Fibroblast of skin of left quadriceps (primary cell): ENCODE data around the gene RNF133.

Experiments
- DNase-seq, 2 experiments: peaks; one replicate each; pipeline ENCODE4 v3.0.0-alpha.2; 2013; ENCODE audit warnings: low read depth in 2 of 2

RNF133 gene, protein sequence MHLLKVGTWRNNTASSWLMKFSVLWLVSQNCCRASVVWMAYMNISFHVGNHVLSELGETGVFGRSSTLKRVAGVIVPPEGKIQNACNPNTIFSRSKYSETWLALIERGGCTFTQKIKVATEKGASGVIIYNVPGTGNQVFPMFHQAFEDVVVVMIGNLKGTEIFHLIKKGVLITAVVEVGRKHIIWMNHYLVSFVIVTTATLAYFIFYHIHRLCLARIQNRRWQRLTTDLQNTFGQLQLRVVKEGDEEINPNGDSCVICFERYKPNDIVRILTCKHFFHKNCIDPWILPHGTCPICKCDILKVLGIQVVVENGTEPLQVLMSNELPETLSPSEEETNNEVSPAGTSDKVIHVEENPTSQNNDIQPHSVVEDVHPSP

DNA sequence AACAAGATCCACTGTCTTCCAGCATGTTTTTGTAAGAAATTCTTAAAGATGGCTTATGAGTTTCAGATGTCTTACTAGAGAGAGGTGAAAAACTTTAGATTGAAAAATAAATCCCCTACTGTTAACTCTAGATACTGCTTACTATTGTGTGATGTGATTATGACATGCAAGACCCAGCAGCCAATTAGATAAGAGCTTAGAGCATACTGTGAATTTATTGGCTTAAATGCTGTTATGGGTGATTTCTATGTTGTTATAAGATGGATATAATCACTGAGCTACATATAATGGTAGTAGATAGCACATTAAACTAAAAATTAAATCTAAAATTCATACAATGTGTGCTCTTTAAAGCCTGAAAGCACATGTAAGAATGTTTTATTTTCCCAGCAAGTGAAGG is at the start of gene RNF133:
TSS of gene RNF133 (minus strand) at position 101 of the 400 bp plus-strand sequence. CDS start 199 bp downstream, outside the sequence.
- no peak for DNase-seq

DNA sequence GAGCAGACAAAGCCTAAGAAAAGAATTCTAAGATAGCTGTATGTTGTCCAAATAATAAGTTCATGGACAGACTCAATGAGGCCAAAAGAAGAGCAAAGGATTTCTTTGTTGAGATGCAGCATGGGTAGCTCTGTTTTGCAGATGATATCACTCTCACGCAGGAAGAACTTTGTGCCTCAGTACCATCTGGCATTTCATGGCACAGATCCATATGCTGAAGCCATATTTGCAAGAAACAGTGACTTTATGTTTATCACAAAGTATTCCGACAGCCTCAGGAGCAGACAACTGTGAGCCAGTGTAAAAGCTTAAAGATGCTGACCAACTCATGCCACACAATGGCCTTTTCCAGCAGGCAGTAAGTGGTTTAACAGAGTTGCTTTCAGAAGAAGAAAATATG is 49.3 kb upstream of the RNF133 start:
- DNase-seq, result no peak

DNA sequence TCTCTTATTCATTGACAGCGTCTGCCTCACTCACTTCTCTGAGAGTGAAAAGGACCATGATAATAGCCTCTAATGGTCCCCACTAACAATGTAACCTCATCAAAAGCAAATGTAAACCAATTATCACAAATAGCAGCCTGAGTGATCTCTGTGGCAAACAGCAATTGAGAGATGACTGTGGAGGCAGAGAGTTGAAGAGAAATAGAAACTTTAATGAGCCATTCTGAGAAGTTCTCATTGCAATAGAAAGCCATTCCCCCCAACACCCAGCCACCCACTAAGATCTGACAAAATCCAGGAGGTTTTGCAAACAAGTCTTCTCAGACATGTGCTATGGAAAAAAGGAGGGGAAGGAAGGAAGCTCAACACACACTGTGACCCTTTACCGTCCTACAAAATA is 48.0 kb upstream of the RNF133 start:
- no peak for DNase-seq

DNA sequence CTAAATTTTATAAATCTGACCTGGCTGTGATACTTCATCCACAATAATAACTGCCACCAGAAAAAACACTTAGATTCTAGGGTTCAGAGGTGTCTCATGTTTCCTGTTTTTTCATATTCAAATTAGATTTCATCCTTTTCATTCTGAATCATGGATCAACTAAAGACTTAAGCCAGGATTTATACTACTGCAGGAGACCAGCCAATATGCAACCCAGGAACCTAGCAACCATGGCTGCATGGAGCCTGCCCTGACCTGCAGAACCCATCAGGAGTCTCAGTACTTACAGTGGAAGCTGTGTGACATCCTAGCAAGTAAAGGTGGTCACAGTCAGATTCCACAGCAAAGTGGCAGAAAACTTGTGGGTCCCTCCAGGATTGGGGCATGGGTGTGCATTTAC is 44.3 kb upstream of the RNF133 start:
- no peak for DNase-seq

DNA sequence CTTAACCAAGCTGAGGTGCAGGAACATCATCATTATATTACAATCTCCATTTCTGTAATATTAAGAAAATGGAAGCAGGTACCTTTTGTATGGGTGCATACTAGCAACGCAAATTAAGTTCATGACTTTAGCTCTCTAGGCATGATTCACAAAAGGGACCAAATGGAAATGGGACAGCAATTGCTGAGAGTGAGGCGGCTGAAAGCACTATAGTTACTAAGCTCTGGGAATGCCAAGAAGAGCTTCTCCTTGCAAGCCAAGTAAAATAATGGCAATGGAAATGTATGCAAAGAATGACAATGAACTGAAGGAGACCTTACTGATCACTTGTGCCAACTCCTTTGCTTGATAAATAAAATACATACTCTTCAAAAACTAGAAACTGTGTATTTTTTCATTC is 40.0 kb upstream of the RNF133 start:
- no peak for DNase-seq

DNA sequence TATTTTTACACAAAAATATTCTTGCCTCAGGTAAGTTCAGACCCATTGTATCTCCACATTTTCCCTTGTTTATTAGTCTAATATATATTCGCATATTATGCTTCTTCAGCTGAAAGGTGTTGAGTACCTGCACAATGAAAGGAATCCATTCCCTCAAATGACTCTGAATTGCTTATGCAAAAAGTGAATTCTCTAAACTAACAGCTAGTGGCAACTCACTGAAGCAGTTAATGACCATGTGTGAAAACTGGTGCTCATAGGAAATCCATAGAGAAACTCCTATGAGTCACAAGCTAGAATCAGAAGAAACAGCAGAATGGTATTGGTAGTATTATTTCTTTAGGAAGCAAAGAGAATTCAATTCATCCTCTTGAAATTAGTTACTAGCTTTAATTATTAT is 37.3 kb upstream of the RNF133 start:
- DNase-seq, result no peak

DNA sequence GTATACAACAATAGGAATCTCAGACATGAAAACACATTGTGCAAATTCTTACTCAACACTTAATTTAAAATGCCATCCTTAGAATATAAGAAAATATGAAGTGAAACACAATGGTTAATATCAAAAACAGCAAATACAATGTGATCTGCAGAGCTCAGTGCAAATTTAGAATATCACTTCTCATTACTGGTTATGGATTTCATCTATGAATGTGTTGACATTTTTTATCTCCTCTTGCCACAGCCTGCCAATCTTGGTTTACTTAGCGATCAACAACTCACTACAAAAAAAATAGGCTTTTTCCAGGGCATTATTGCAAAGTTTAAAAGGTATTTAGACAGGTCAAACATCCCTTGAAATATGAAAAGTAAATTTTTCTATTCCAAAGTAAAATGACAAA is 28.8 kb upstream of the RNF133 start:
- DNase-seq, result no peak

DNA sequence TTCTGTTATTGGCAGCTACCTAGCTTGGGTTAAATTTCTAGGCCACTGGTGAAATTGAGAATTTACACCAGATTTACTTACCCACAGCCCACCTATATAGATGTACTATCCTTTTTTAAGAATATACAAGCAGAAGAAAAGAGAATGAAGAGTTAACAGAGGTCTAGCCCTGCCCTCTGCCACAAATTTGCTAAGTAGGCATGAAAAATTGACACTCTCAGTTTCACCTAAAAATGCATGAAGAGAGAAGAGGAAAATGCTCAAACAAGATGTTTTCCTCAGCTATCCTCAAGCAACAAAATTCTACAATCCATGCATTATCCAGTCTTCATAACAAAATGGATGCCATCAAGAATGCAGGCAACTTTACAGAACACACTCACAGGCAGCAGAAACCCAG is 28.4 kb upstream of the RNF133 start:
- DNase-seq, result no peak

DNA sequence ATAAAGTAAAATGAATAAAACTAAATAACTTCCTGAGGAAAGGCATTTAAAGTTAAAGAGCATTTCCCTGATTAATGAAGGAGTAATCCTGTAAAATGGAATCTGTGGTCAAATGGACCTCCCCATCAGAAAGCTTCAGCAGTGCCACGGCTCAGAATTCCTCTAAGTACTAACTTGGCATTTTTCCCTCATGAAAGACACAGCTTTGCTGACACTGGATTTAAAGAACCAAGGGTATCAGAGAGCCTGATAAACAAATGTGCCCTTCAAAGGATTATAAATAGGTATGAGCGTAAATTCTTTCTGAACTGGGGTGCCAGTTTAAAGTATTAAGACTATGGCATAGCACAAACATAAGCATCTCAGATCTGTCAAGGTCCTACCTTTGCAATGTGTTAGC is 28.0 kb upstream of the RNF133 start:
- DNase-seq, result no peak

DNA sequence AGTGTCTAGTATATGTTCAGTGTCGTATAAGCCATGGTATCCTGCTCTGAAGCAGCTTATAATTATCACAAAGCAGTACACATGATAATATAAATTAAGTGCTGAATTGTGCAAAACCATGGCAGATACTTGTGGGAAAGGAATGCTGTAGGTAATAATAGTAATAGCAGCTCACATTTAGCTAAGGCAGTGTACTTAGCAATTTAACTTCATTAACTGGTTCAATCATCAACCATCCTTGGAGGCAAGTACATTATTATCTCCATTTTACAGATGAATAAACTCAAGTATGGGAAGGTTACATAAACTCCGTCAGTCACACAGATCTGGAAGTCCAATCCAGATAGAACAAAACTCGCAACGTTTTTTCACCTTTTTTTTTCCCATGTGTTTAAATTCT is 25.4 kb upstream of the RNF133 start:
- no peak for DNase-seq

DNA sequence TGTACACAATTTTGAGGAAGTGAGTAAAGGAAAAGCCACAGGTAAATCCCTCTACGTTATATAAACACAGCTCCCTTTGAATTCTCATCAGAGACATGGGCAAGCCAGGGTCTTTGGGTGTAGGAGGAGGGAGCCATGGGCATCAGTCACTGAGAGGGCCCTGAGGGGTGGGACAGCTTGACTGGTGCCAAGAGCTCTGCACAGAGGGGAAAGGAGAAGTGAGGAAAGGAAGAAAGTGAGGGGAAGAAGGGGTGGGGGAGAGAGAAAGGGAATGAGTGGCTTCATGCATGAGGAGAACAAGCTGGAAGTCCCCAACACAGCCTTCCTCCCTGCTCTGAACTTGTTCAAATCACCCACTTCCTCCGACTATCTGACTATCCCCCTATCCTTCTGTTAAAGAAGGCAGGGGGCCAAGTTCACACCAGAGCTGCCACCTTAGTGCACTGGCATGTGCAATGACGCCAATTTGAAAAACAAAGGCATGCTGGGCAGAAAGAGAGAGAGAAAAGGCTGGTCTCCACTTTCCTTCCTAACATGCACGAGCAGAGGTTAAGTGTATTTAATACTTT is 20.2 kb upstream of the RNF133 start:
- DNase-seq, result no peak

DNA sequence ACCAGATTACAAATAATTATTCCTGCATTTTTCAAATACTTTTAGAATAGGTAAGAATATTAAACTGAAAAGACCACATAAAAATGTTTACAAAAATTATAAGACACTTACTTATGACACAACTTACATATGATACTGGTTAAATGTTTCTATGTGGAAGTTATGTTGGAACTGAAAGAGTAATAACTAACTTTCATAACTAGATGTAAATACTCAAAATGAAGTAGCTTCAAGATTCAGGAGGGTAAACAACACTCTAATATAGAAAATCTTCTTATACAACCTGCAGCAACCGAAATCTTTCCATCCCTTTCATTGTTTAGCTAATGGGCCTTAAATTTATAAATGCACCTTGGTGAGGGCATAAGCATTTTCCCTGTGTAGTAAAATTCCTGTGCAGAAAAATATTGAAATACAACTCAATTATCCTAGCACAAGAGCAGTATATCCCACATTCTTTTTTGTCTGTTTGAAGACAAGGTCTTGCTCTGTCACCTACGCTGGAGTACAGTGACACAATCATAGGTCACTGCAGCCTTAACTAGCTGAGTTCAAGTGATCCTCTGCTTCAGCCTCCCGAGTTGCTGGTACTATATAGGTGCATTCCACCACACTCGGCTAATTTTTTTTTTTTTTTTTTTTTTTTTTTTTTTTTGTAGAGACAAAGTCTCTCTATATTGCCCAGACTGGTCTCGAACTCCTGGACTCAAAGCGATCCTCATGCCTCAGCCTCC is 18.6 kb upstream of the RNF133 start:
- DNase-seq, result no peak

DNA sequence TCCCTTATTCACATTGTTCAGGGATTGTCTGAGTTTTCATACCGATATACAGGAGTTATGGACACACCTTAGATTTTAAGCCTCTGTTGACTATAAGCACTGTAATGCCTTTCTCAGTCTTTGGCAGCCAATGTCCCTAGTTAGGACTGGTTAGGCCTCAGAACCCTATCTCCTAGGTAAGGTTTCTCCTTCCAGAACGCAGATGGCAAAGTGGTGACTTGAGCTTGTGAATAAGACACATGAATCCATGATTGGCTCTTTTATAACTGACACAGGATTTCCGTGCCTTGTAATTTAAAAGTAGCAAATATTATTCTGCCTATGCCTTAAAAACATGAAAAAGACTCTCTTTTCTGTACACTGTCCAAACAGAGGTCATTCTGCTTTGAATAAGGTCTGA is 16.3 kb upstream of the RNF133 start:
- DNase-seq, result no peak

DNA sequence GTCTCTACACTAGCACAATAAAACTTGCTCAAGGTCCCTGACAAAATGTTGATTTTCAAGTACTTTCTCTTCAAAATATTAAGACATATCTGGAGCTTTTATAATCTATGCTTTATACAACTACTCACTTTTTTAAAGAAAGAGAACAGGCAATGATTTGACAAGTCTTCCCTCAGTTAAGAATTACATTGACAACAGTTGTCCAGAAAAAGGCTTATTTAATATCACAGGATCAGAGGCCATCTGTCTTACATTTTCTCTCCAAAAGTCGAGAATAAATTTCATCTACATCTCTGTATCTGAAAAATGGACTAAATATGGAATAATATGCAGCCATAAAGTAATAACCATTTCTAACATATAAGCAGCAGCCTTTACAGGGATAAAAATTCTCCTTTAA is 12.0 kb upstream of the RNF133 start:
- no peak for DNase-seq

DNA sequence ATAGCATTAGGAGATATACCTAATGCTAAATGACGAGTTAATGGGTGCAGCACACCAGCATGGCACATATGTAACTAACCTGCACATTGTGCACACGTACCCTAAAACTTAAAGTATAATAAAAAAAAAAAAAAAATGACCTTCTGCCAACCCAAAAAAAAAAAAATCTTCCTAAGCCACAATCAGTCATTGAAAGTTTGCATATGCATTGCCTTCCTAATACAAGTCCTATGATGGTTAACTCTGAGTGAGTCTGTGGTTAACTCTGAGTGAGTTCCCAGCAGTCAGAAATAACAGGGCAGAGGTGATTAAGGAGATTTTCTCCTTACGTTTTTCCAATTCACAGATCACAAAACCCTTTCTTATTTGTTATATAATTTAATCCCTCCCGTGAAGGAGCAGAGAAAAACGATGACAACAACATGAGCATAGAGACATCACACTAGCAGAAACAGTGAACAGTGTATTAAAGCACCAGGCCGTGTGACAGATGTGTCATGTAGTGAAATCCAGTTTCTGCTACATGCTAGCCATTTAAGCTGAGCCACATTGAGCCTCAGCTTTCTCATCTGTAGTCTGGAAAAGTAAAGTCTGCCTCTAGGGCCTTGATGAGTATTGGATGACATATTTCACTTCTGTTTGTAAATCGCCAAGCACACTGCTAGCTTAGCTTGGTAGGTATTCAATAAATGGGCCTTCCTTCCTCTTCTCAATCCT is 11.2 kb upstream of the RNF133 start:
- DNase-seq, result no peak

DNA sequence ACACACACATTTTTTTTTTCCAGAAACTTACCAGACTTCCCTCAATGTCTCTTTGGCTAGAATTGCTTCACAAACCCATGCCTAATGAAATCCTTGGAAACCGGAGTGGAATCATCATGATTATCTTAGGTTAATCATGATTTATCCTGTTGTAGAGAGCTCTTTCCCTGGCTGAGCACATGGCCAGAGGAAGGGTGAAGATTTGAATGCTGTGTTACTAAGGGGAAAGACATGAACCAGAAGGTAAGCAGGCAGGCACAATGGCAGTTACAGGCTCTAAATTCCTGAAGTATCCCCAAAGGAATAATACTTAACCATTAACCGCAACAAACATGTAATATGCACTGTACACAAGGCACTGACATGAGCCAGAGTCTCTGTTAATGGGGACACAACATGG is 7.9 kb upstream of the RNF133 start:
- DNase-seq, result no peak

DNA sequence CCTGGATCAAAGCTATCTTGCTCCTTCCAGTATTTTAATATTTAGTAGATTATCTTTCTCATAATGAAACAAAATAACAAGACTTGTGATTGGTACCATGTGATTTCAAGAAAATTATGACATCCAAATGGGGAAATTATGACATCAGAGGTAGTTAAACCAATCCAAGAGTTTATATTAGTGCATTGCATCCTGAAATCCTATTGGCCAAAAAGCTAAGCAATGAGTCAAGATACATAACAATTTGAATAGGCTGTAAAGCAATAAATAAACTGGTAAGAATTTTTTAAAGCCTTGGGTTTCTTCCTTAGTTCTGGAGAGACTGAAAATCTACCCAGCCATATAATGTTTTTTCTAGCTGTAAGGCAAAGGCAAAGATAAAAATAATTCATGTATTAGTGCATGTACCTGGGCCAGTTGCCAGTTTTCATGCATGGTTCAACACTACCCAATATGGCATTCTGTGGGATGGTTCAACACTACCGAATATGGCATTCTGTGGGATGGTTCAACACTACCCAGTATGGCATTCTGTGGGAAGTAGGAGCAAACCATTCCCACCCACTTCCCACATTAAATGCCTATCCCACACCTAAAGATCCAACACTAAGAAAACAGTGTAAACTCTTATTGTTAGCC is 4.1 kb upstream of the RNF133 start, which contains the start of gene RNF148:
TSS of gene RNF148 (minus strand) at position 51 of the 639 bp plus-strand sequence. CDS start 172 bp downstream, outside the sequence.
- no peak for DNase-seq

DNA sequence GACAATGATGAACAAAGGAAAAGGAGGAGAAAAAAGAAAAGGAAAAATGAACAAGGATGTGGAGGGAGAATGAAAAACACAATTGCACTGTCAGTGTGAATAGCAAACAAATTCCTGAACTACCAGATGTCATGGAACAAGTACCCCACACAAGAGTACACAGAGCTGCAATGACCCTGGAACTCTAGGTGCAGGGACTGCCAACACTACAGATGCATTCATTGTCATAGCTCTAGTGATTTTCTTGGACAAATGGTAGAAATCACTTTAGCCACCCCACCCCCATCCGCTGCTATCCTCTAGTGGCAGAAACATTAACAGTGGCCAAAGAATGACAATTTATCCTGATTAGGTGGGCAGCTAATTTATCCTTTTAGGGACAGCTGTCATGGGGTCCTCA is 3.1 kb downstream of the RNF133 start:
- DNase-seq, result no peak

DNA sequence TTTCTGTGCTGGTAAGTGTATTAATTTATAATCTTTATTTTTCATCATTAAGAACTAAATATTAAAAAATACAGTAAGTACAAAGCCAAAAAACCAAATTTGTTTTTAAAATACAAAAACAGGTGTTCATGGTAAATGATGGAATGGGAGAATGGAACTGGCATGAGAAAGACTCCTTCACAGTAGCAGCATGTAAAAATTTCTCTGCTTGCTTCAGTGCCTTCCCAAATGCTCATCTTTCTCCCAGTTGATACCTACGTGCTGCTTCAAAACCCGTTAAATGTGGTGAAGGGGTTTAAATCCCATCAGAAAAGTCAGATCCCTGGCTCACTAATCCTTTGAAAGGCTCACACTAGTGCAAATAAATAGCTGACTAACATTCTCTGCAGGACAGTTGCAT is 4.2 kb downstream of the RNF133 start:
- DNase-seq, result no peak

DNA sequence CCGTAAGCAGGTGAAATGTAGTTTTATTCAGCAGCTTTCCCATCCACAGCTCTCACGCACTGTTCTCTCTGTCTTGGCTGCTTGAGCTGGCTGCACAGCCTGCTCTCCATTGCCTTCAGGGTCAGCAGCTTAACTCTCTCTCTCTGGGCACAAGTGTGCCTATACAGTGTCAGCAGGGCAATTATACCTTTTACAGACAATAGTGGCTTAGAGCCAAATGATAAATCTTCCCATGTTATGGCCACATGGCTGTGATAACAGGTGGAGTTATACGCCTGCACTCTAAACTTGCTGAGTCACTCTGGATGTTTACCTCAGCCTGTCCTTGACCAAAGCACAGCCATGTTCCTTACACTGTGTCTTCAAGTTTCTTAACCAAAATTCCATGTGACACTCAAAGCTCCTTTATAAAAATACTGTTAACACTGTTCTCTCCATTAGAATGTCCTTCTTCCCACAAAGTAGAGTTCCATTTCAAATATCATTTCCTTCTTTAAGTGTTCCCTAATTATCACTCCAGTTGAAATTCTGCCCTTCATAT is 6.1 kb downstream of the RNF133 start:
- DNase-seq, result no peak

DNA sequence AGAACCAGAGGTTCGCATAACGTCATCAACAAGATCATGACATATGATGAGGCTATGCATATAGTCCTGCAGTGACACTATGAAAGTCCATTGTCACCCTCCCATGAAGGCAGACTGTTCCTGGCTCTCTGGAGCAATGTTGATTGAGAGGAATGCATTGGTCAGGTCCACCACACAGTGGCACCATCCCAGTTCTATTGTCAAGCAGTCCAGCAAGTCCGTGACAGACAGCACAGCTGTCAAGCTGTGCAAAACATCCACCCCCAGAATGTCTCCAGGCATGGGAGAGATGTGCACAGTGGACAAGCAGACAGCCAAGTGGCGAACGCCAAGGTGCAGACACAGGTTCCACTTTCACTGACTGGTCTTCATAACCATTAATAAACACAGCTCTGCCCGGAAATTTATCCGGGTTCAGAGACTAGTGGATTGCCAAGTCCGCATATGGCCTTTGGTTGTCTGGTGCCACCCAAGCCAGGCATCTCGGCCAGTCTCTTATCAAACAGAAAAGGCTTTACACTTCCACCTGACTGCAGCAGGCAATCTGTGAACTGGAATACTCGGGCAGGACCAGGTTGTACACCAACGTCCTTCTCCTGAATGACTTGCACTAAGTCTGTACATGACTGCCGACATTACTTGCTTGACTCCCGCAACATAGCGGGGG is 7.2 kb downstream of the RNF133 start:
- DNase-seq, result no peak
